ENCODE results near the gene DLK2. TPM values are rescaled to one million over a fixed set of nuclear protein-coding genes. Genes with fewer than 3 reads are reported as not detected.

DLK2 gene
- total and polyA plus RNA-seq, 2 of the 13 experiments (the other 11 are each of a cell fraction or from before 2014, with no cell fraction given) = 1.2 to 3.8 TPM

DNA sequence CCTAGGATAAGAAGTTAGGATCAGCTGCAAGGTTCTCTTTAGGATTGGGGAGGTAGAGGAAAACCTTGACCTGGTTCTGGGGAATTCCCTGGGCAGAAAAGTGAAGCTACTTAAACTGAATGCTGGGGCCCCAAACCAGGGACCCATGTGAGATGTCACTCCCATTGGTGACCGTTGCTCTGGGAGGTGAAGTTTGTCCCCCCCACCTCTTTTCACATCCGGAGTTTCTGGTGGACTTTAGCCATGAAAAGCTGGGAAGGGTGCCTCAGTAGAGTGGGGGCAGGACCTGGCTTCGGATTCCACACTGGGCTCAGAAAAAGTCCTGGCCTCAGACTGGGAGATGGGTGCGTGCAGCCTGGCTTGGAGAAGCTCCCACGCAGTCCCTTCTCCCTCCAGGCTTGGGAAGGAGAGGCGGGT lies 35.2 kb upstream of the DLK2 start (continued):
- TF ChIP-seq FOXP1 (IDR thresholded peaks at IDR 0.05) (no peak), FOXP1 (CRISPR knock-in tag; IDR thresholded peaks at IDR 0.05) (peak; percentile 59; the same call in 1 of the 2 replicates), ZBTB7B (CRISPR knock-in tag; IDR thresholded peaks at IDR 0.05) (no peak; the same call in 1 of the 2 replicates), ZNF878 (CRISPR knock-in tag; IDR thresholded peaks at IDR 0.05) (peak; percentile 81; the same call in 1 of the 2 replicates), ZNF260 (CRISPR knock-in tag; IDR thresholded peaks at IDR 0.05; ENCODE audit: borderline replicate concordance, low read depth) (no peak), ZNF746 (CRISPR knock-in tag; IDR thresholded peaks at IDR 0.05) (peak; percentile 97), ATF2 (CRISPR knock-in tag; IDR thresholded peaks at IDR 0.05) (peak; percentile 35; the same call in 1 of the 2 replicates), CEBPZ (IDR thresholded peaks at IDR 0.05; ENCODE audit: low read length) (no peak), ZSCAN21 (CRISPR knock-in tag; IDR thresholded peaks at IDR 0.05; ENCODE audit: borderline replicate concordance) (0 out of 2 replicates have a peak, but pooled peaks have one; percentile 63), KLF6 (CRISPR knock-in tag; IDR thresholded peaks at IDR 0.05) (no peak), JUNB (CRISPR knock-in tag; IDR thresholded peaks at IDR 0.05; ENCODE audit: borderline replicate concordance) (no peak), ADNP (CRISPR knock-in tag; IDR thresholded peaks at IDR 0.05) (0 out of 2 replicates have a peak, but pooled peaks have one; percentile 59), DBP (CRISPR knock-in tag; IDR thresholded peaks at IDR 0.05; ENCODE audit: not compliant biosample characterization) (no peak), DPF2 (CRISPR knock-in tag; IDR thresholded peaks at IDR 0.05; ENCODE audit: borderline replicate concordance, low read depth) (peak; percentile 94), POLR2A (IDR thresholded peaks at IDR 0.05; ENCODE audit: insufficient read depth in 1 of 2, low read depth in 2 of 2, low read length in 2 of 2) (no peak)
- TF ChIP-seq, protein P1, sequence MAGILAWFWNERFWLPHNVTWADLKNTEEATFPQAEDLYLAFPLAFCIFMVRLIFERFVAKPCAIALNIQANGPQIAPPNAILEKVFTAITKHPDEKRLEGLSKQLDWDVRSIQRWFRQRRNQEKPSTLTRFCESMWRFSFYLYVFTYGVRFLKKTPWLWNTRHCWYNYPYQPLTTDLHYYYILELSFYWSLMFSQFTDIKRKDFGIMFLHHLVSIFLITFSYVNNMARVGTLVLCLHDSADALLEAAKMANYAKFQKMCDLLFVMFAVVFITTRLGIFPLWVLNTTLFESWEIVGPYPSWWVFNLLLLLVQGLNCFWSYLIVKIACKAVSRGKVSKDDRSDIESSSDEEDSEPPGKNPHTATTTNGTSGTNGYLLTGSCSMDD (CRISPR knock-in tag; IDR thresholded peaks at IDR 0.05) = no peak
- TF ChIP-seq, protein P2, sequence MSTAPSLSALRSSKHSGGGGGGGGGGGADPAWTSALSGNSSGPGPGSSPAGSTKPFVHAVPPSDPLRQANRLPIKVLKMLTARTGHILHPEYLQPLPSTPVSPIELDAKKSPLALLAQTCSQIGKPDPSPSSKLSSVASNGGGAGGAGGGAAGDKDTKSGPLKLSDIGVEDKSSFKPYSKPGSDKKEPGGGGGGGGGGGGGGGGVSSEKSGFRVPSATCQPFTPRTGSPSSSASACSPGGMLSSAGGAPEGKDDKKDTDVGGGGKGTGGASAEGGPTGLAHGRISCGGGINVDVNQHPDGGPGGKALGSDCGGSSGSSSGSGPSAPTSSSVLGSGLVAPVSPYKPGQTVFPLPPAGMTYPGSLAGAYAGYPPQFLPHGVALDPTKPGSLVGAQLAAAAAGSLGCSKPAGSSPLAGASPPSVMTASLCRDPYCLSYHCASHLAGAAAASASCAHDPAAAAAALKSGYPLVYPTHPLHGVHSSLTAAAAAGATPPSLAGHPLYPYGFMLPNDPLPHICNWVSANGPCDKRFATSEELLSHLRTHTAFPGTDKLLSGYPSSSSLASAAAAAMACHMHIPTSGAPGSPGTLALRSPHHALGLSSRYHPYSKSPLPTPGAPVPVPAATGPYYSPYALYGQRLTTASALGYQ (CRISPR knock-in tag; IDR thresholded peaks at IDR 0.05) = peak; percentile 90; the same call in 1 of the 2 replicates
- TF ChIP-seq, protein P3, sequence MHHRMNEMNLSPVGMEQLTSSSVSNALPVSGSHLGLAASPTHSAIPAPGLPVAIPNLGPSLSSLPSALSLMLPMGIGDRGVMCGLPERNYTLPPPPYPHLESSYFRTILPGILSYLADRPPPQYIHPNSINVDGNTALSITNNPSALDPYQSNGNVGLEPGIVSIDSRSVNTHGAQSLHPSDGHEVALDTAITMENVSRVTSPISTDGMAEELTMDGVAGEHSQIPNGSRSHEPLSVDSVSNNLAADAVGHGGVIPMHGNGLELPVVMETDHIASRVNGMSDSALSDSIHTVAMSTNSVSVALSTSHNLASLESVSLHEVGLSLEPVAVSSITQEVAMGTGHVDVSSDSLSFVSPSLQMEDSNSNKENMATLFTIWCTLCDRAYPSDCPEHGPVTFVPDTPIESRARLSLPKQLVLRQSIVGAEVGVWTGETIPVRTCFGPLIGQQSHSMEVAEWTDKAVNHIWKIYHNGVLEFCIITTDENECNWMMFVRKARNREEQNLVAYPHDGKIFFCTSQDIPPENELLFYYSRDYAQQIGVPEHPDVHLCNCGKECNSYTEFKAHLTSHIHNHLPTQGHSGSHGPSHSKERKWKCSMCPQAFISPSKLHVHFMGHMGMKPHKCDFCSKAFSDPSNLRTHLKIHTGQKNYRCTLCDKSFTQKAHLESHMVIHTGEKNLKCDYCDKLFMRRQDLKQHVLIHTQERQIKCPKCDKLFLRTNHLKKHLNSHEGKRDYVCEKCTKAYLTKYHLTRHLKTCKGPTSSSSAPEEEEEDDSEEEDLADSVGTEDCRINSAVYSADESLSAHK (CRISPR knock-in tag; IDR thresholded peaks at IDR 0.05; ENCODE audit: borderline replicate concordance) = no peak
